GM12892 (cell line): ENCODE measurements around the gene ACTBL2.

Experiments used
- POLR2A ChIP-seq: IDR thresholded peaks from 2 replicates; pipeline ENCODE4 v1.6.1; 2011; ENCODE audit warnings: low read depth, low read length, control low read depth
- POLR2AphosphoS5 ChIP-seq: IDR thresholded peaks from 2 replicates; pipeline ENCODE4 v1.6.1; 2011; ENCODE audit warnings: low read depth, low read length, control low read depth

DNA sequence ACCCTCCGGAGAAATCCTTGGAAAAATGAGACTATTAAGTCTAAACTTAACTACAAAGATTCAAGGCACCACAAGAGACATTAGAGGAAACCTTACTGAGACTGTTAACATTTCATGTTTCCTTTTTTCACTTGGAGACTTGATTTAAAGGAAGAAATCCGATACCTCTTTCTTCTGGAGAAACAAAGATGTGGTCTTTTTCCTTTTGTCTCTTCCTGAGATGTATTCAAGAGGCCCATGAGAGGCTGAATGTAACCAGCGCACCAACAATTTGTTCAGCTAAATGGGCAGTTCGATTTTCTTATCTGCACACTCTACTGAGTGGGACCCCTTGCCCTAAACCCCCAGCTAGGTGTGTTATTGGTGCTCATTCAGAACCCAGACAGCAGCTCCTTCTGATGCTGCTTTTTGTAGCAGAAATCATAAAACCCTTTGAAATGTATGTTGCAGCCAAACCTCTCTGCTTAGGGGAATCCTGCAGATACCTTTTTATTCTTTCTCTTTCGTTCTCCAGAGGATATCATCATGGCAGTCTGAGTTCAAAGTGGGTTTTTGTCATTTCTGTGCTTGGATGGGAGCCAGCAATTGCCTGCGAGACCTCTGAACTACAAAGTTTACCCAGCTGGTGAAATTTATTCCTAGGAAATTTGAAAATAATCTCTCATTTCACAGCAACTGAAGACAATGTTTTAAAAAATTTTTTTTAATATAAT, 41.9 kb upstream of the ACTBL2 start:
- TF ChIP-seq POLR2A (no peak), POLR2AphosphoS5 (no peak)
